EH (cell line): ENCODE results near the gene KRTAP10-10.
"Not testable (repeated sequence)": the region's sequence is repeated elsewhere in the genome, so short reads cannot be mapped to it uniquely, and the experiment has no call there.

Source experiments
- DNase-seq: peaks from one replicate; pipeline ENCODE4 v3.0.0-alpha.2; 2015; ENCODE audit warnings: low read depth

Gene KRTAP10-10

DNA sequence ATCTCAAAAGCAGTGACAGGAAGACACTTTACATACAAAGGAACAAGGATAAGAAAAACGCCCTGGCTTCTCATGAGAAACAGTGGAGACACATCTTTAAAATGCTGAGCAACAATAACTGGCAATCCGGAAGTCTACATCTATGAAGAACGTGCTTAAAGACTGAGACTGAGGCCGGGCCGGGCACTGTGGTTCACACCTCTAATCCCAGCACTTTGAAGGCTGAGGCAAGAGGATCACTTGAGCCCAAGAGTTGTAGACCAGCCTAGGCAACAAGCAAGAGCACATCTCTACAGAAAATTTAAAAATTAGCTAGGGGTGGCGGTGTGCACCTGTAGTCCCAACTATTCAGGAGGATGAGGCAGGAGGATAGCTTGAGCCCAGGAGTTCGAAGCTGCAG is 46.9 kb downstream of the KRTAP10-10 start:
- DNase-seq: no peak

GRCh38 chr21:44684483-44684882 is 47.3 kb downstream of the KRTAP10-10 start:
- no peak for DNase-seq

- DNase-seq: not testable (repeated sequence)
Measured at GRCh38 chr21:44685050-44685449, 47.9 kb downstream of the KRTAP10-10 start.

GRCh38 chr21:44686000-44686781 is 49.0 kb downstream of the KRTAP10-10 start:
- DNase-seq: no peak

DNA sequence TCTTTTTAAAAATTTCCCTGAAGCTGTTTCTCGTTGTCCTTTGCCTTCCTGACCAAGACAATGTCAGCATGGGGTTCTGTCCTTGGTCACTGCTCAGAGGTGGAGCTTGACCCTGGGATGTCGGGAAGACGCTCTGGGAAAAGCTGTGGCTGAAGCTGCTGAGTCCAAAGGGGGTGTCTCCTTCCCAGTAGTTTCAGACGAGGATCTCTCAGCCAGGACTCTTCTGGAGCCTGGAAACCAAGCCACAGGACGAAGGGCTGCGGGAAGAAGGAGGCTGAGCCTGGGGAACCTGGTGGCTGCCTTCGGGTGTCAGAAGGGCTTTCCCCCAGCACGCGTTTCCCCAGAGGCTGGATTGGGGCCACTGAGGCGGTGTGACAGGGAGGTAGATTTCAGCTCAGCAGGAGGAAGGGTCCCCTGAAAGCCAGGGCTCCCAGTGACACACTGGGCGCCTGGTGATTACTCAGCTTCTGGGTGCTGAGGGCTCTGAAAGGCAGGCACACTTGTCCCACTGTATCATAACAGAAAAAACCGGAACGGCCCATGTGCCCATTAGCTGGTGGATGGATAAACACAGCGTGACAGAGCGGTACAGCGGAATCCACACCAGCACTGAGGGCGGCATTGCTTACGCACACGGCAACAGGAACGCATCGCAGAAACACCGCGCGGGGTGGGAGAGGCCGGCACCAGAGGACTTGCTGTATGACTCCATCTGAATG is 49.8 kb downstream of the KRTAP10-10 start:
- no peak for DNase-seq

DNA sequence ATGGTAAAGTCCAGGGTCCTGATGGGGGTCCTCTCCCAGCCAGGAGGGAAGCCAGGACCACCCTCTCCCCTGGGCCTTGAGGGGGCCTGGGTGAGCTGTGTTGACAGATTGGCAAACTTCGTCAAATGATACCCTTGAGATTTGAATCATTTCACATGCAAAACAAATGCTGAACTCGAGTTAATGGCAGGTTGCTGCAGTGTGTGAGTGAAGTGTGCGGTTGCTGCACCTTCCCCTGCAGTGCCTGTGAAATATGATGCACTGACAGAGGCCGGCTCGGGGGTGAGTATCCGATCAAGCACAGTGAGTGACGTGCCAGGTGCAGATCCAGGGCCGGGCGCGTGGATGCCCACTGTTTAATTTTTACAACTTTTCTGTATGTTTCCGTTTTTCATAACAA is 50.5 kb downstream of the KRTAP10-10 start:
- DNase-seq: no peak
